HG03095 (cell line): ENCODE results near the gene CYP1B1.
"Not testable (repeated sequence)": the region's sequence is repeated elsewhere in the genome, so short reads cannot be mapped to it uniquely, and the experiment has no call there.

ENCODE experiments used
- ATAC-seq: cut with Tn5 transposase; IDR thresholded peaks from one replicate; pipeline ENCODE4 v1.9.1; 2021; ENCODE audit warnings: moderate library complexity; ENCODE audit not compliant: unreplicated experiment

Gene CYP1B1

GRCh38 chr2:38099099-38100028 is 23.4 kb upstream of the CYP1B1 start:
- no peak for ATAC-seq

GRCh38 chr2:38098421-38099098 is 22.6 kb upstream of the CYP1B1 start:
- no peak for ATAC-seq

GRCh38 chr2:38097988-38098385 is 22.0 kb upstream of the CYP1B1 start:
- no peak for ATAC-seq

GRCh38 chr2:38097258-38097987 is 21.5 kb upstream of the CYP1B1 start:
- no peak for ATAC-seq

GRCh38 chr2:38095996-38096861 is 20.3 kb upstream of the CYP1B1 start:
- peak; percentile 51 for ATAC-seq

GRCh38 chr2:38095079-38095995 is 19.4 kb upstream of the CYP1B1 start:
- no peak for ATAC-seq

- no peak for ATAC-seq
Measured at GRCh38 chr2:38093527-38094165, 17.7 kb upstream of the CYP1B1 start.

- no peak for ATAC-seq
Measured at GRCh38 chr2:38092196-38092902, 16.4 kb upstream of the CYP1B1 start.

- no peak for ATAC-seq
Measured at GRCh38 chr2:38091760-38092159, 15.8 kb upstream of the CYP1B1 start.

- no peak for ATAC-seq
Measured at GRCh38 chr2:38090928-38091327, 15.0 kb upstream of the CYP1B1 start.

GRCh38 chr2:38090212-38090611 is 14.3 kb upstream of the CYP1B1 start:
- ATAC-seq, result not testable (repeated sequence)

- not testable (repeated sequence) for ATAC-seq
Measured at GRCh38 chr2:38085998-38086698, 10.2 kb upstream of the CYP1B1 start.

GRCh38 chr2:38084556-38084955 is 8.6 kb upstream of the CYP1B1 start:
- ATAC-seq, result not testable (repeated sequence)

- ATAC-seq, result not testable (repeated sequence)
Measured at GRCh38 chr2:38082727-38083126, 6.8 kb upstream of the CYP1B1 start.

- ATAC-seq, result no peak
Measured at GRCh38 chr2:38080346-38080745, 4.4 kb upstream of the CYP1B1 start.

- no peak for ATAC-seq
Measured at GRCh38 chr2:38079116-38080052, 3.4 kb upstream of the CYP1B1 start.

- no peak for ATAC-seq
Measured at GRCh38 chr2:38077431-38077769, 1.4 kb upstream of the CYP1B1 start.
